HG03280 (cell line): ENCODE measurements around the gene ARHGAP40.

Source experiments
- ATAC-seq: cut with Tn5 transposase; IDR thresholded peaks from one replicate; pipeline ENCODE4 v1.9.1; 2021; ENCODE audit warnings: mild to moderate bottlenecking, moderate library complexity; ENCODE audit not compliant: unreplicated experiment

The ARHGAP40 gene

GRCh38 chr20:38601216-38602184 is at the start of gene ARHGAP40:
Gene ARHGAP40 (plus strand): TSS chr20:38601809.
- no peak for ATAC-seq

- ATAC-seq = no peak
These were observed 46.6 kb upstream of the ARHGAP40 start for GRCh38 chr20:38554986-38555385.

GRCh38 chr20:38555395-38555794 is 46.2 kb upstream of the ARHGAP40 start:
- ATAC-seq = no peak

- no peak for ATAC-seq
These were observed 44.4 kb upstream of the ARHGAP40 start for GRCh38 chr20:38557174-38557573.

GRCh38 chr20:38558596-38559360 is 42.8 kb upstream of the ARHGAP40 start:
- no peak for ATAC-seq

GRCh38 chr20:38559764-38560163 is 41.8 kb upstream of the ARHGAP40 start:
- no peak for ATAC-seq

GRCh38 chr20:38563802-38564431 is 37.7 kb upstream of the ARHGAP40 start:
- ATAC-seq = no peak

GRCh38 chr20:38564680-38565079 is 36.9 kb upstream of the ARHGAP40 start:
- no peak for ATAC-seq

GRCh38 chr20:38566036-38566598 is 35.5 kb upstream of the ARHGAP40 start:
- ATAC-seq = no peak

GRCh38 chr20:38569747-38570525 is 31.7 kb upstream of the ARHGAP40 start:
- no peak for ATAC-seq

- no peak for ATAC-seq
These were observed 28.2 kb upstream of the ARHGAP40 start for GRCh38 chr20:38573413-38573812.

GRCh38 chr20:38579219-38579910 is 22.2 kb upstream of the ARHGAP40 start:
- no peak for ATAC-seq

GRCh38 chr20:38579921-38580320 is 21.7 kb upstream of the ARHGAP40 start:
- ATAC-seq = no peak

GRCh38 chr20:38581013-38581412 is 20.6 kb upstream of the ARHGAP40 start, which contains the start of gene ADIG:
Gene ADIG (plus strand): TSS chr20:38581197. CDS start chr20:38581251, 54 bp downstream.
- ATAC-seq = no peak

- ATAC-seq = no peak
These were observed 19.7 kb upstream of the ARHGAP40 start for GRCh38 chr20:38581830-38582358.

GRCh38 chr20:38583306-38583705 is 18.3 kb upstream of the ARHGAP40 start:
- no peak for ATAC-seq

GRCh38 chr20:38584099-38584763 is 17.4 kb upstream of the ARHGAP40 start:
- no peak for ATAC-seq

GRCh38 chr20:38585404-38586180 is 16.0 kb upstream of the ARHGAP40 start:
- no peak for ATAC-seq
